SK-N-SH (cell line): ENCODE data around the gene PROK2. TPM values are rescaled to one million over a fixed set of nuclear protein-coding genes. Genes with fewer than 3 reads are reported as not detected.
A peak's percentile ranks its signal among the peaks of the same experiment; 100 is the strongest.

Source experiments
- CTCF ChIA-PET: fragments of 300-600, 350-600 bp; formaldehyde crosslinking; extraction: SDS; loops from one replicate; lab custom pipeline; 2021; lab: Yijun Ruan, JAX
- POLR2A ChIA-PET: fragments of 350-600 bp; sonication (Branson Sonifier 250); formaldehyde crosslinking; extraction: SDS; loops from one replicate; lab custom pipeline; 2020; ENCODE audit warnings: antibody characterized with exemption, inconsistent platforms; lab: Yijun Ruan, JAX
- DNase-seq: peaks from one replicate; pipeline ENCODE4 v3.0.0; 2012
- H2AFZ ChIP-seq: fragments of 200-600 bp; sonication (generic); 2 replicates; pipeline ENCODE4 v1.8.1; 2016; ENCODE audit warnings: antibody characterized with exemption, mild to moderate bottlenecking, low read depth
- H3F3A ChIP-seq: fragments of 200-600 bp; sonication (generic); replicated peaks from 2 replicates; pipeline ENCODE3; 2016; ENCODE audit warnings: antibody characterized with exemption, mild to moderate bottlenecking; ENCODE audit not compliant: insufficient read depth
- H3K27ac ChIP-seq, 2 experiments: fragments of 200-500 bp in 1 of 2; fragments of 200-600 bp in 1 of 2; sonication (Bioruptor generic) in 1 of 2; sonication (generic), shearing (Covaris generic) in 1 of 2; 2 replicates each; pipeline versions ENCODE4 v1.5.1 to v1.6.1; 2014 to 2016; ENCODE audit warnings: low read depth in 2 of 2, inconsistent platforms in 1 of 2, low read length in 1 of 2, mild to moderate bottlenecking in 1 of 2, mixed read lengths in 1 of 2
- H3K27me3 ChIP-seq: fragments of 200-600 bp; sonication (generic), shearing (Covaris generic); 2 replicates; pipeline ENCODE4 v1.6.1; 2016; ENCODE audit warnings: mixed run types; ENCODE audit not compliant: insufficient read depth
- H3K36me3 ChIP-seq, 2 experiments: fragments of 200-500 bp in 1 of 2; fragments of 200-600 bp in 1 of 2; sonication (Bioruptor generic) in 1 of 2; sonication (generic) in 1 of 2; replicated peaks in 1 of 2; 2 replicates each; pipeline versions ENCODE3 to v1.5.1; 2014 to 2016; ENCODE audit warnings: low read length in 1 of 2, mild to moderate bottlenecking in 1 of 2; ENCODE audit not compliant: insufficient read depth in 2 of 2, control insufficient read depth in 1 of 2
- H3K4me1 ChIP-seq, 2 experiments: fragments of 200-500 bp in 1 of 2; fragments of 200-600 bp in 1 of 2; sonication (Bioruptor generic) in 1 of 2; sonication (generic), shearing (Covaris generic) in 1 of 2; 2 replicates each; pipeline versions ENCODE4 v1.5.1 to v1.6.1; 2014 to 2016; ENCODE audit warnings: low read depth in 1 of 2, low read length in 1 of 2, mixed run types in 1 of 2; ENCODE audit not compliant: insufficient read depth in 2 of 2, control insufficient read depth in 1 of 2
- H3K4me2 ChIP-seq: fragments of 200-600 bp; sonication (generic), shearing (Covaris generic); 2 replicates; pipeline ENCODE4 v1.6.1; 2017; ENCODE audit warnings: mixed run types
- H3K4me3 ChIP-seq, 2 experiments: fragments of 200-500 bp in 1 of 2; fragments of 200-600 bp in 1 of 2; sonication (Bioruptor generic) in 1 of 2; sonication (generic), shearing (Covaris generic) in 1 of 2; 2 replicates each; pipeline versions ENCODE4 v1.5.1 to v1.8.1; 2014 to 2016; ENCODE audit warnings: low read depth in 2 of 2, inconsistent platforms in 1 of 2, low read length in 1 of 2, mild to moderate bottlenecking in 1 of 2, mixed read lengths in 1 of 2, moderate library complexity in 1 of 2
- H3K79me2 ChIP-seq: fragments of 200-600 bp; sonication (generic); 2 replicates; pipeline ENCODE4 v1.8.1; 2017; ENCODE audit warnings: mild to moderate bottlenecking; ENCODE audit not compliant: insufficient read depth
- H3K9ac ChIP-seq: fragments of 200-600 bp; sonication (generic); 2 replicates; pipeline ENCODE4 v1.6.1; 2017; ENCODE audit warnings: mixed run types
- H3K9me2 ChIP-seq: fragments of 200-600 bp; sonication (generic); 2 replicates; pipeline ENCODE4 v1.6.1; 2017; ENCODE audit warnings: mixed run types
- H3K9me3 ChIP-seq: fragments of 200-600 bp; sonication (generic); 2 replicates; pipeline ENCODE4 v1.6.1; 2017; ENCODE audit warnings: mixed run types, mild to moderate bottlenecking, moderate library complexity
- H4K20me1 ChIP-seq: fragments of 200-600 bp; sonication (generic); 2 replicates; pipeline ENCODE4 v1.6.1; 2017; ENCODE audit warnings: mild to moderate bottlenecking, mixed run types; ENCODE audit not compliant: insufficient read depth
- CHD2 ChIP-seq: fragments of 150-350 bp; IDR thresholded peaks from 2 replicates; pipeline ENCODE4 v1.6.1; 2018; ENCODE audit warnings: low read length; ENCODE audit not compliant: partially characterized antibody
- FOXM1 ChIP-seq: IDR thresholded peaks from 2 replicates; pipeline ENCODE4 v1.4.0; 2012; ENCODE audit warnings: low read depth, mild to moderate bottlenecking
- GABPA ChIP-seq: IDR thresholded peaks from 2 replicates; pipeline ENCODE4 v1.4.0; 2012; ENCODE audit warnings: low read depth, mild to moderate bottlenecking
- GATA2 ChIP-seq: sonication (generic); formaldehyde crosslinking; IDR thresholded peaks from 2 replicates; pipeline ENCODE4 v1.5.0; 2020; ENCODE audit warnings: mild to moderate bottlenecking, missing genetic modification reagents
- NFIC ChIP-seq: IDR thresholded peaks from 2 replicates; pipeline ENCODE4 v1.4.0; 2012; ENCODE audit warnings: borderline replicate concordance
- POLR2AphosphoS5 ChIP-seq: IDR thresholded peaks from 2 replicates; pipeline ENCODE4 v1.6.1; 2012; ENCODE audit warnings: low read depth, low read length
- RXRA ChIP-seq: IDR thresholded peaks from 2 replicates; pipeline ENCODE4 v1.4.0; 2012; ENCODE audit warnings: low read depth, mild to moderate bottlenecking, borderline replicate concordance
- TAF1 ChIP-seq: IDR thresholded peaks from 2 replicates; pipeline ENCODE4 v1.6.1; 2012; ENCODE audit warnings: low read depth, mild to moderate bottlenecking, low read length, moderate library complexity, borderline replicate concordance
- WGBS: methylation state at CpG from one replicate; pipeline ENCODE4 v1.1.6; 2017; ENCODE audit warnings: low lambda C conversion rate; 5-methylcytosine and 5-hydroxymethylcytosine counted together
- polyA plus RNA-seq, 3 experiments: library from polyadenylated mRNA; depleted of rRNA; stranded (reverse); fragments of >200 nt; gene quantifications; 2 replicates each; pipeline ENCODE4 v1.2.3, GENCODE V29; 2012
- TF ChIP-seq, protein P1 (sequence below): IDR thresholded peaks from 2 replicates; pipeline ENCODE4; 2012
- TF ChIP-seq, protein P2 (sequence below): IDR thresholded peaks from 2 replicates; pipeline ENCODE4 v1.4.0; 2012; ENCODE audit warnings: low read depth, borderline replicate concordance
- TF ChIP-seq, protein P3 (sequence below): IDR thresholded peaks from 2 replicates; pipeline ENCODE4 v1.6.1; 2012; ENCODE audit warnings: mild to moderate bottlenecking, low read depth, low read length, moderate library complexity

PROK2 gene
- polyA plus RNA-seq, 1 of the 3 experiments (the other 2 are of a cell fraction) = not detected

DNA sequence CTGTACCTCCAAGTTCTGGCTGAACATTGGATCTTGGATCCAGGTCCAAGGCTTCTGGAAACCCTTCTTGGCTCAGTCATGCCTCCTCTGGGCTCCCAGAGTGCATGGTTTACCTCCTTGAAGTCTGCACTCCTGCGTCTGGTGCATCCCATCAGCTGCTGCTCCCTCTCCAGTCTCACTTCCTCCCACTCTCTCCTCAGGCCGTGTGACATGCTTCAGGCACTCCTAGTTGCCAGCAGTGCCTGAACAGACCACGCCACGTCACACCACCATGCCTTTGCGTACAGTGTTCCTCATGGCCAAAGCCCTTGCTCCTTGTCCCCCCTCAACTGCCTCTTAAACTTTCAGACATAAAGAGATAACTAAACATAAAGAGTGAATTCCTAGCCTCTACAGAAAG, 25.5 kb downstream of the PROK2 start (continued):
- no peak for TF ChIP-seq POLR2AphosphoS5
- TF ChIP-seq, protein P1, sequence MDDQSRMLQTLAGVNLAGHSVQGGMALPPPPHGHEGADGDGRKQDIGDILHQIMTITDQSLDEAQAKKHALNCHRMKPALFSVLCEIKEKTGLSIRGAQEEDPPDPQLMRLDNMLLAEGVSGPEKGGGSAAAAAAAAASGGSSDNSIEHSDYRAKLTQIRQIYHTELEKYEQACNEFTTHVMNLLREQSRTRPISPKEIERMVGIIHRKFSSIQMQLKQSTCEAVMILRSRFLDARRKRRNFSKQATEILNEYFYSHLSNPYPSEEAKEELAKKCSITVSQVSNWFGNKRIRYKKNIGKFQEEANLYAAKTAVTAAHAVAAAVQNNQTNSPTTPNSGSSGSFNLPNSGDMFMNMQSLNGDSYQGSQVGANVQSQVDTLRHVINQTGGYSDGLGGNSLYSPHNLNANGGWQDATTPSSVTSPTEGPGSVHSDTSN = no peak
- TF ChIP-seq, protein P2, sequence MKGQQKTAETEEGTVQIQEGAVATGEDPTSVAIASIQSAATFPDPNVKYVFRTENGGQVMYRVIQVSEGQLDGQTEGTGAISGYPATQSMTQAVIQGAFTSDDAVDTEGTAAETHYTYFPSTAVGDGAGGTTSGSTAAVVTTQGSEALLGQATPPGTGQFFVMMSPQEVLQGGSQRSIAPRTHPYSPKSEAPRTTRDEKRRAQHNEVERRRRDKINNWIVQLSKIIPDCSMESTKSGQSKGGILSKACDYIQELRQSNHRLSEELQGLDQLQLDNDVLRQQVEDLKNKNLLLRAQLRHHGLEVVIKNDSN = no peak

DNA sequence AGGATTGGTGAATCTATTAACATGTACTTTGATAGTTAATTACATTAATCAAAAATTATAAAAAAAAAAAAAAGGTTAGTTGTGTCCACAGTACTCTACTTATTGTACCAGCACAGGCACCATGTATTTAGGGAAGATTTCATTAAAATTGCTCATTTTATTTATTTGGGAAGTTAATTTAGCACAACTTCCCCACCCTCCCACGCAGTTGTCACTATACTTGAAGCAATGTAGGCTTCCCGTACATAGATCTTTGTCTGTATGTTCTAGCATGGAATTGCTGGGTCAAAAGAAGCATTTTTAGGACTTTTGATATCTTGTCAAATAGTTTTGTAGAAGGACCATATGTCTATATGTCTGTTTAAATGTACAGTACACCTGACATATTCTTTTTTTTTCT, 26.9 kb downstream of the PROK2 start:
- H3K4me3 ChIP-seq = no peak overlapping the region
- no peak overlapping the region for H3K4me2 ChIP-seq
- H3F3A ChIP-seq = no peaks in the 10 kb centered on the region
- DNase-seq = no peak
- H3K27me3 ChIP-seq = peaks cover 17% of the 10 kb centered on the region
- H2AFZ ChIP-seq = no peak overlapping the region
- H3K79me2 ChIP-seq = no peaks in the 10 kb centered on the region
- CTCF ChIA-PET = interaction anchor here (1.7 kb wide), 1 partner anchor 28 kb away, joined by 4 read pairs; no protein-coding TSS in a partner anchor
- TF ChIP-seq GATA2 (no peak), TAF1 (no peak)
- TF ChIP-seq, protein P2 = no peak
- POLR2A ChIA-PET = no interaction called here
- no peak overlapping the region for H3K27ac ChIP-seq
- no peaks in the 10 kb centered on the region for H3K9me2 ChIP-seq
- H3K4me1 ChIP-seq = peaks cover 0 to 10% of the 10 kb centered on the region in 2 experiments; a peak in 1 of 4 replicates
- no peak overlapping the region for H3K9ac ChIP-seq
- WGBS = 47% methylated on average over 2 of the region's 2 CpGs
- no peaks in the 10 kb centered on the region for H4K20me1 ChIP-seq
- no peaks in the 10 kb centered on the region for H3K36me3 ChIP-seq
- no peaks in the 10 kb centered on the region for H3K9me3 ChIP-seq

DNA sequence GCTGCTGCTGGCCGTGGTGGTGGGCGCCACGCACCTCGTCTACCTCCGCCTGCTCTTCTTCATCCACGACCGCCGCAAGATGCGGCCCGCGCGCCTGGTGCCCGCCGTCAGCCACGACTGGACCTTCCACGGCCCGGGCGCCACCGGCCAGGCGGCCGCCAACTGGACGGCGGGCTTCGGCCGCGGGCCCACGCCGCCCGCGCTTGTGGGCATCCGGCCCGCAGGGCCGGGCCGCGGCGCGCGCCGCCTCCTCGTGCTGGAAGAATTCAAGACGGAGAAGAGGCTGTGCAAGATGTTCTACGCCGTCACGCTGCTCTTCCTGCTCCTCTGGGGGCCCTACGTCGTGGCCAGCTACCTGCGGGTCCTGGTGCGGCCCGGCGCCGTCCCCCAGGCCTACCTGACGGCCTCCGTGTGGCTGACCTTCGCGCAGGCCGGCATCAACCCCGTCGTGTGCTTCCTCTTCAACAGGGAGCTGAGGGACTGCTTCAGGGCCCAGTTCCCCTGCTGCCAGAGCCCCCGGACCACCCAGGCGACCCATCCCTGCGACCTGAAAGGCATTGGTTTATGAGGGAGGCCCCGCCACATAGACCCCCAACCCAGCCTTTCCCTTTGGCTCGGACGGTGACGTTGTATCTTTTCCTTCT, 30.2 kb downstream of the PROK2 start:
- ChIA-PET POLR2A (no interaction called here), CTCF (interaction anchor here (1.0 kb wide), 1 partner anchor 25 kb away, joined by 9 read pairs; no protein-coding TSS in a partner anchor)
- WGBS = 86% methylated on average over 60 of the region's 65 CpGs
- Histone ChIP-seq H4K20me1 (no peaks in the 10 kb centered on the region), H2AFZ (no peak overlapping the region), H3K4me2 (no peak overlapping the region), H3K27ac (no peak overlapping the region; a peak in 1 of 4 replicates), H3K4me3 (peak overlapping the region in 1 of 2 experiments; percentile 55; a peak in 1 of 4 replicates), H3K27me3 (peaks cover 17% of the 10 kb centered on the region), H3K4me1 (peaks cover 0 to 15% of the 10 kb centered on the region in 2 experiments; a peak in 1 of 4 replicates), H3K9me2 (no peaks in the 10 kb centered on the region), H3K9ac (no peak overlapping the region), H3K79me2 (no peaks in the 10 kb centered on the region), H3K9me3 (no peaks in the 10 kb centered on the region), H3F3A (no peaks in the 10 kb centered on the region), H3K36me3 (no peaks in the 10 kb centered on the region)
- DNase-seq = no peak
- TF ChIP-seq NFIC (no peak), FOXM1 (no peak), POLR2AphosphoS5 (no peak), RXRA (no peak), CHD2 (no peak), GABPA (no peak)
- TF ChIP-seq, protein P3, sequence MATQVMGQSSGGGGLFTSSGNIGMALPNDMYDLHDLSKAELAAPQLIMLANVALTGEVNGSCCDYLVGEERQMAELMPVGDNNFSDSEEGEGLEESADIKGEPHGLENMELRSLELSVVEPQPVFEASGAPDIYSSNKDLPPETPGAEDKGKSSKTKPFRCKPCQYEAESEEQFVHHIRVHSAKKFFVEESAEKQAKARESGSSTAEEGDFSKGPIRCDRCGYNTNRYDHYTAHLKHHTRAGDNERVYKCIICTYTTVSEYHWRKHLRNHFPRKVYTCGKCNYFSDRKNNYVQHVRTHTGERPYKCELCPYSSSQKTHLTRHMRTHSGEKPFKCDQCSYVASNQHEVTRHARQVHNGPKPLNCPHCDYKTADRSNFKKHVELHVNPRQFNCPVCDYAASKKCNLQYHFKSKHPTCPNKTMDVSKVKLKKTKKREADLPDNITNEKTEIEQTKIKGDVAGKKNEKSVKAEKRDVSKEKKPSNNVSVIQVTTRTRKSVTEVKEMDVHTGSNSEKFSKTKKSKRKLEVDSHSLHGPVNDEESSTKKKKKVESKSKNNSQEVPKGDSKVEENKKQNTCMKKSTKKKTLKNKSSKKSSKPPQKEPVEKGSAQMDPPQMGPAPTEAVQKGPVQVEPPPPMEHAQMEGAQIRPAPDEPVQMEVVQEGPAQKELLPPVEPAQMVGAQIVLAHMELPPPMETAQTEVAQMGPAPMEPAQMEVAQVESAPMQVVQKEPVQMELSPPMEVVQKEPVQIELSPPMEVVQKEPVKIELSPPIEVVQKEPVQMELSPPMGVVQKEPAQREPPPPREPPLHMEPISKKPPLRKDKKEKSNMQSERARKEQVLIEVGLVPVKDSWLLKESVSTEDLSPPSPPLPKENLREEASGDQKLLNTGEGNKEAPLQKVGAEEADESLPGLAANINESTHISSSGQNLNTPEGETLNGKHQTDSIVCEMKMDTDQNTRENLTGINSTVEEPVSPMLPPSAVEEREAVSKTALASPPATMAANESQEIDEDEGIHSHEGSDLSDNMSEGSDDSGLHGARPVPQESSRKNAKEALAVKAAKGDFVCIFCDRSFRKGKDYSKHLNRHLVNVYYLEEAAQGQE = no peak
